Ectodermal cell (in vitro differentiated cells): Measurements from ENCODE around the gene CATSPER3. TPM values are rescaled to one million over a fixed set of nuclear protein-coding genes. Genes with fewer than 3 reads are reported as not detected.

Experiments
- H3K27ac ChIP-seq: 2 replicates; pipeline ENCODE4 v1.7.0; 2013; ENCODE audit warnings: mild to moderate bottlenecking, low read depth, low read length; ENCODE audit not compliant: insufficient read depth, poor library complexity, severe bottlenecking
- H3K27me3 ChIP-seq: 2 replicates; pipeline ENCODE4 v1.7.0; 2013; ENCODE audit warnings: mild to moderate bottlenecking, low read length; ENCODE audit not compliant: insufficient read depth, control insufficient read depth, poor library complexity, severe bottlenecking
- H3K36me3 ChIP-seq: one replicate; pipeline ENCODE4 v1.7.0; 2013; ENCODE audit warnings: low read length; ENCODE audit not compliant: control insufficient read depth, insufficient read depth
- H3K4me1 ChIP-seq: one replicate; pipeline ENCODE4 v1.7.0; 2013; ENCODE audit warnings: low read length; ENCODE audit not compliant: control insufficient read depth, insufficient read depth
- H3K4me3 ChIP-seq: 2 replicates; pipeline ENCODE4 v1.7.0; 2013; ENCODE audit warnings: low read depth, low read length, control low read depth; ENCODE audit not compliant: insufficient read depth
- H3K9me3 ChIP-seq: 2 replicates; pipeline ENCODE4 v1.7.0; 2013; ENCODE audit warnings: mild to moderate bottlenecking, low read length, moderate library complexity; ENCODE audit not compliant: control insufficient read depth
- WGBS, 2 experiments: methylation state at CpG; one replicate each; pipeline ENCODE4 v1.1.7; 2013; ENCODE audit warnings: missing lambda C conversion rate in 2 of 2; 5-methylcytosine and 5-hydroxymethylcytosine counted together
- polyA plus RNA-seq, 4 experiments: library from polyadenylated mRNA; stranded (reverse); fragments of 50-300 nt; gene quantifications; one replicate each; pipeline ENCODE4 v1.2.3, GENCODE V29; 2013

CATSPER3 gene
- polyA plus RNA-seq (2013, experiment 1 of 4) = 0.30 TPM
- 0.46 TPM for polyA plus RNA-seq (2013, experiment 2 of 4)
- not detected for polyA plus RNA-seq (2013, experiment 3 of 4)
- 0.28 TPM for polyA plus RNA-seq (2013, experiment 4 of 4)

DNA sequence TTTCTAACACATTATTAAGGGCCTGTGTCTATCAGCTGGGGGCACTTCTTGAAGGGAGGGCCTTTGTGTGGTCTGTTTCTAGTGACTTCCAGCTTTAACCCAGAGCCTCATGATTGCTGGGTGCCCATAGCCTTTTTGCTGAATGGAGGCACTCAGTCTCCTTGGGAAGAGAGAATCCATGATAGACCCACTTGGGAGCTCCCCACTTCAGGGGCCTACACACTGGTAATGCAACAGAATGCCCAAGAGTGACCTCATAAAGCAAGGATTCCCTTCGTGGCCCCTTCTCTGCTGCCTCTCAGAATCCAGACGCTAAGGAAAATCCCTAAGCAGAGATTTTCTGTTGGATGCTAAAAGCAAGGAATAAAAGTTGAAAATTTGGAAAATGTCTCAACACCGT lies at the start of gene CATSPER3:
TSS of gene CATSPER3 (plus strand) at position 301 of the 400 bp plus-strand sequence. CDS start at position 386, 85 bp downstream.
- H3K27ac ChIP-seq = no peak within 1 kb of the TSS
- H3K36me3 ChIP-seq = no peaks in the 10 kb centered on the region
- 88 to 89% methylated on average over 3 of the region's 3 CpGs for WGBS, 2 experiments
- no peaks in the 10 kb centered on the region for H3K4me1 ChIP-seq
- H3K9me3 ChIP-seq = no peaks in the 10 kb centered on the region
- no peaks in the 10 kb centered on the region for H3K27me3 ChIP-seq
- no peak within 1 kb of the TSS for H3K4me3 ChIP-seq

DNA sequence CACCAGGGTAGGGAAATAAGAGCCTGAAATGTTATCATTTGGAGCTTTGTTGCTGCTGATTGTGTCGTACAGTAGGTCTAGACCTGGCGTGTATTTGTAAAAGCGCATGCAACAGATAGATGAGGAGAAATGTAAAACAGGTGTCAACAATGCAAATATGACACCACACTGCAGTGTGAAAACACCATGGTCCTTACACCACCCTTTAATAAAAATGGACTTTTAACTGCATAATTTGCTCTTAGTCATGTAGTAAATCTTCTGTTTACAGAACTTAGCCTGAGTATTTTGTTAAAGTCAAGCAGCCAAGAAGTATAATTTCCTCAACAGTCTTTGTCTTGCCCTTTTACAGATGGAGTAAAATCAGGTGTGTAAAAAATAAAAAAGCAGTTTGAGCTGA lies 48.8 kb upstream of the CATSPER3 start:
- no peaks in the 10 kb centered on the region for H3K36me3 ChIP-seq

DNA sequence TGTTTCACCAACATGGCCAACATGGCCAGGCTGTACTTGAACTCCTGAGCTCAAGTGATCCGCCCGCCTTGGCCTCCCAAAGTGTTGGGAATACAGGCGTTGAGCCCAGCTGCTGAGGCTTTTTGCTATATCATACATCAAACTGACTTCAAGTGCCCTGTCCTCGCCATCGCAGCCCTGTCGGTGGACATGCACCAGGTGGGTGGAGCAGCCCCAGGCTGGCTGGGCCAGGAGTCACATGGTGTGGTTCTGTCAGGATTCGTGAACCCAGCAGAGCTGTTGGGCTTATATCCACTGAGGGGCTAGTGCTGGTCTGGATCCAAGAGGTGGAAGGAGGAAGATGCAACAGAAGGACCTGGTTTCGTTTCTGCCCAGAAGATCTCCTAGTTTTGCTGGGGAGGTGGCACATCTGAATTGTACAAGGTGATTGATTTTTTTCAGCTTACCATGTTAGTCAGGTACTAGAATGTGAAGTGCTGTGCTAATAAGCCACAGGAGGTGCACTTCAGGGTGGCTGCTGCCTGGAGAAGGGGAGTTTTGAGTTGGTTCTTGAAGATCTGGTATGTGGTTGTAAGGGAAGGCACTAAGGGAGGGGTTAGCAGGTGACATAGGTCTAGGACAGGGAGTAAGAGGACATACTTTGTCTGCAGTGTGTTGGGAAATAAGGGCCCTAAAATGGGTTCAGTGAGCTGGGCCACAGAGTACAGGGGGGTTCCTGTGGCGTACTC lies 46.7 kb upstream of the CATSPER3 start:
- Histone ChIP-seq H3K9me3 (no peaks in the 10 kb centered on the region), H3K4me3 (no peak overlapping the region), H3K36me3 (no peaks in the 10 kb centered on the region), H3K27me3 (no peaks in the 10 kb centered on the region), H3K4me1 (no peaks in the 10 kb centered on the region), H3K27ac (no peak overlapping the region)
- WGBS, 2 experiments = 94% methylated on average over 9 of the region's 9 CpGs

More for the DNA sequence above, 48.8 kb upstream of the CATSPER3 start:
- Histone ChIP-seq H3K4me3 (no peak overlapping the region), H3K27me3 (no peaks in the 10 kb centered on the region), H3K27ac (no peak overlapping the region), H3K9me3 (no peaks in the 10 kb centered on the region), H3K4me1 (no peaks in the 10 kb centered on the region)
- WGBS, 2 experiments = 97 to 100% methylated on average over 3 of the region's 3 CpGs

DNA sequence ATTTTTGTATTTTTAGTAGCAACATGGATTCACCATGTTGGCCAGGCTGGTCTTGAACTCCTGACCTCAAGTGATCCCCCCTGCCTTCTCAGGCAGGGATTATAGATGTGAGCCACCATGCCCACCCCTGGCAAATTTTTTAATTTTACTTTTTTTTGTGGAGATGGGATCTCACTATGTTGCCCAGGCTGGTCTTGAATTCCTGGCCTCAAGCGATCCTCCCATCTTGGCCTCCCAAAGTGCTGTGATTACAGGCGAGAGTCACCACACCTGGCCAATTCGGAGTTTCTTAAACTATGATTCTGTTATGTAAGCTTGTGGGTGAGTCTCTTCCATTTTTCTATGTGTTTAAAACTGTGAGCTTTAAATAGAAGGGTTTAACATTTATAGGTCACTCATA lies 35.2 kb upstream of the CATSPER3 start:
- H3K4me1 ChIP-seq = no peaks in the 10 kb centered on the region

DNA sequence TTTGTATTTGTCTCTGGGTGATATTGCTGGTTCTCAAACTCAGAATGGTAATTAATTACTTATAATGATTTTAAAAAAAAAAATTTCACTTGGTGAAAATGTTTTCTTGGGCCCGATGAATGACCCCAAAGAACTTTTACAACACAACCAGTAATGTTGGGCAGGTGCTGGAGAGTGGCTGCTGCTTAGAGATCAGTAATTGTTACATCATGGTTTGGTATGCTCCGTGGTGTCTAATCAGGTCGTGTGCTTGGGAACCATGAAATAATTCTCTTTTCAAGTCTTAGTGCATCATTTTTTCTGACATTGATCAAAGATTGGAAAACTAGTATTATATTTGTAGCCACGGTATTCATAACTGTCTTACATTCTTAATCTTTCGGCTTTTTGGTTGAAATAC lies 33.5 kb upstream of the CATSPER3 start:
- Histone ChIP-seq H3K27ac (no peak overlapping the region), H3K36me3 (no peaks in the 10 kb centered on the region), H3K27me3 (no peaks in the 10 kb centered on the region), H3K4me1 (peaks cover 4% of the 10 kb centered on the region), H3K9me3 (no peaks in the 10 kb centered on the region), H3K4me3 (no peak overlapping the region)
- WGBS, 2 experiments = 93 to 98% methylated on average over 3 to 5 of the region's 5 CpGs

More for the DNA sequence above, 35.2 kb upstream of the CATSPER3 start:
- Histone ChIP-seq H3K27ac (no peak overlapping the region), H3K36me3 (no peaks in the 10 kb centered on the region), H3K27me3 (no peaks in the 10 kb centered on the region), H3K4me3 (no peak overlapping the region), H3K9me3 (no peaks in the 10 kb centered on the region)
- WGBS, 2 experiments = 92% methylated on average over 3 of the region's 3 CpGs

DNA sequence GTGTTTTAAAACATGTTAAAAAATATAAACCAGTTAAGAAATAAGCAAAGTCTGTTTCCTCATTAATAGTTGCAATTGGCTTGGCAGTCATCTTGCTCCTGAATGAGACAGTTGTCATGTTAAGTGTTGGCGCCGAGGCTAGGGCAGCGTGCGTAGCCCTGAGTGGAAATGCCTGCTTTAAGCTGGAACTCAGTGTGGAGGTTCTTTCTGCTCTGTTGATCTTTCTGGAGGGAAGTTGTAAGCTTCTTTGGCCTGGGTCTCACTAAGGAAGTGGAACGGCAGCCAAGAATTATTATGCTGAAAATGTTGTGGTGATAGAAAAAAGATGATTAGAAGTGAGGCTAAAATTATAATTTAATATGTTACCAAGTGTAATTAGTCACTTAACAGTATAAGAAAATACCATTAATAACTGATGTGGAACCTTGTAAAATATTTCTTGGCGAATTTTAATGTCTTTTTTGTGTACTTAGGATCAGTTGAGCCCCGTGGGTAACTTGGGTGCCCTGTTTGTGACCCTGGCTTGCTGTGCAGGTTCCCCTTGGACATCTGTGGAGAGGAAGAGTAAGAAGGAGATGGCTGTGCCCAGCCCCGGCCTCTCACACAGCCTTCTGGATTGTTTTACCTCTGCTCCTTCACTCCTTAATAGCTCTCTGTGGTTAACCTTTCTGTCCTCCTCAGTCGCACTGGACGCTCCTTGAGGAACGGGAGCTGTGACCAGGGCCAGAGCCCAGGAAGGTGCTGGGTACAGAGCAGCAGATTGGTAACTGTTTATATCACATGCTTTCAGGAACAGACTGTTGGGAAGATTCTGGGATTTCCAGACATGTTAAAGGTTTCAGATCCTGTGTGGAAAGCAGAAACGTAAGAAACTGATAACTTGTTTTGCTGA lies 31.8 kb upstream of the CATSPER3 start:
- Histone ChIP-seq H3K36me3 (no peaks in the 10 kb centered on the region), H3K27ac (no peak overlapping the region), H3K27me3 (no peaks in the 10 kb centered on the region), H3K4me3 (no peak overlapping the region), H3K4me1 (peaks cover 4% of the 10 kb centered on the region), H3K9me3 (no peaks in the 10 kb centered on the region)
- WGBS, 2 experiments = 94 to 95% methylated on average over 12 of the region's 12 CpGs

DNA sequence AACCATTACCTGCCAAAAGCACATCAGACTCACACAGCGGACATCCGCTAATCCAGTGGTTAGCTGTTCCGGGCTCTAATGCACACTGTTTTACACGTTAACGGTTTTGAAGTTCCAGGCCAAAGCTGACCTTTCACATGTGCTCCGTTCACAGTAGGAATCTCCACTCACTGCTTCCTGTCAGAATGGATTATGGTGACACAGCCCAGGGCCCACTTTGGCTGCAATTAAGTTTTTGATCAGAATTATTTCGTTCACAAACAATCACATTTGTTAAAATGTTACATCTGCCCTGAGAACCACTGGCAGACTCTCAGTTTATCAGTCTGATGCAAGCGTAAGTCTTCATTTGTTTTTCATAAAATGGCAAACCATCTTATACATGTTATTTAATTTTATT lies 30.2 kb upstream of the CATSPER3 start:
- no peak overlapping the region for H3K4me3 ChIP-seq
- WGBS, 2 experiments = 93 to 95% methylated on average over 8 of the region's 8 CpGs
- H3K9me3 ChIP-seq = no peaks in the 10 kb centered on the region
- H3K27me3 ChIP-seq = no peaks in the 10 kb centered on the region
- H3K36me3 ChIP-seq = no peaks in the 10 kb centered on the region
- no peak overlapping the region for H3K27ac ChIP-seq
- H3K4me1 ChIP-seq = peaks cover 4% of the 10 kb centered on the region

DNA sequence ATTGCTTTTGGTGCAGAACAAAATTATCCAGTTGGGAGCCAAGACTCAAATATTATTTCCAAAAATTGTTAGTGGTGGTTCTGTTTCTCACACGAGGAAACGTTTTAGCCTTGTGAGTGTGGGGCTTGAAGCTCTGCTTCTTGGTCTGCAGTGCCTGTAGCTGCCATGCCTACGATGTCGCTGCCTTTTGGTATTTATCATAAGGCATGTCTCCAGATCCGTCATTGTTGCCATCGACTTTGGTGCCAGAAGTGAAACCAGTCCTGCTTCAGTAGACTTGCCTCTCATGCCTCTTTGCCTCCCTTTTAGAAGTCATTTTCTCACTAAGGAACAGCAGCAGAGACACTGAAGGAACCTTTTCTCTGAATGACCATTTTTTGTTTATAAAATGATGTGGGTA lies 29.7 kb upstream of the CATSPER3 start:
- H3K27me3 ChIP-seq = no peaks in the 10 kb centered on the region
- WGBS, 2 experiments = 92 to 94% methylated on average over 6 of the region's 6 CpGs

DNA sequence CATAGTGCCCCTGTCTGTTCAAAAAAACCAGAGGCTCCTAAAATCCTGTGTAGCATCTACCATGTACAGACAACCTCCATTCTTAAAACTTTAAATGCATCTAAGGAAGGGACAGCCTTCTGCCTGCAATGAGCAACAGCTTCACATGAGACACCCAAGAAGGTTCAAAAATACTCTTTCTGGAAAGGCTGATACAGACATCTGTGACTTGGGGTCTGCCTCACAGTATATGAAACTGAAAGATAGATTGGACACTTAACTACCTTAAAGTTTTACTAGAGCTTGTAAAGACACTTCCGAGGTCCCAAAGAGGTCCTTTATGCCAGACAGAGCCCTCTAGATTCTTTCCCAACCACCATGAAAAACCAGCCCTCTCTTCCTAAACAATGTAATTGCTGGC lies 28.2 kb upstream of the CATSPER3 start:
- no peak overlapping the region for H3K27ac ChIP-seq
- H3K36me3 ChIP-seq = no peaks in the 10 kb centered on the region
- peaks cover 4% of the 10 kb centered on the region for H3K4me1 ChIP-seq
- no peaks in the 10 kb centered on the region for H3K9me3 ChIP-seq
- H3K27me3 ChIP-seq = no peaks in the 10 kb centered on the region
- no peak overlapping the region for H3K4me3 ChIP-seq
- WGBS, 2 experiments = 97 to 100% methylated on average over 1 of the region's 1 CpG

More for the DNA sequence above, 29.7 kb upstream of the CATSPER3 start:
- no peak overlapping the region for H3K27ac ChIP-seq
- H3K4me3 ChIP-seq = no peak overlapping the region
- no peaks in the 10 kb centered on the region for H3K36me3 ChIP-seq
- no peaks in the 10 kb centered on the region for H3K9me3 ChIP-seq
- peaks cover 4% of the 10 kb centered on the region for H3K4me1 ChIP-seq

DNA sequence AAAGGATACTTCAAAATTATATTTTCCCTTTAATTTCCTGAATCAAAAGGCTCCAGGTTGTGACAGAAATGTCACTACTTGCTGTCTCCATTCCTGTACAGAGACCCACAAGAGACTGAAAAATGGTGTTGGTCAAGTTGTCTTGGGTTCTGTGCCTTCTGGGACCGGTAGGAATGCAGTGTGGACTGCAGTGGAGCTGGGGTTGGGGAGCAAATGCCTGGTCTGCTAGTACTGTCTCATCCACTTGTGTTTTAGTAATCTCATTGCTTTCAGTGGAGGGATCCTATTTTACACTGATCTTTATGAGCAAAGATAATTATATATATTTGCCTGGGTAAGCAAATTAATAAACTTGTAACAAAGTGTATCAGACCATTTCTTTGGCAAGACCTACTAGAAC lies 24.2 kb upstream of the CATSPER3 start:
- Histone ChIP-seq H3K4me1 (no peaks in the 10 kb centered on the region), H3K4me3 (no peak overlapping the region), H3K9me3 (no peaks in the 10 kb centered on the region), H3K27ac (no peak overlapping the region), H3K27me3 (no peaks in the 10 kb centered on the region), H3K36me3 (no peaks in the 10 kb centered on the region)
- 81 to 83% methylated on average over 1 of the region's 1 CpG for WGBS, 2 experiments
